ENCODE measurements around the gene FAM222B. TPM values are rescaled to one million over a fixed set of nuclear protein-coding genes. Genes with fewer than 3 reads are reported as not detected.

The FAM222B gene
- polyA plus RNA-seq, 1 donor (not counting 4 experiments of a cell fraction or from before 2014, with no cell fraction given), result 6.5 TPM

DNA sequence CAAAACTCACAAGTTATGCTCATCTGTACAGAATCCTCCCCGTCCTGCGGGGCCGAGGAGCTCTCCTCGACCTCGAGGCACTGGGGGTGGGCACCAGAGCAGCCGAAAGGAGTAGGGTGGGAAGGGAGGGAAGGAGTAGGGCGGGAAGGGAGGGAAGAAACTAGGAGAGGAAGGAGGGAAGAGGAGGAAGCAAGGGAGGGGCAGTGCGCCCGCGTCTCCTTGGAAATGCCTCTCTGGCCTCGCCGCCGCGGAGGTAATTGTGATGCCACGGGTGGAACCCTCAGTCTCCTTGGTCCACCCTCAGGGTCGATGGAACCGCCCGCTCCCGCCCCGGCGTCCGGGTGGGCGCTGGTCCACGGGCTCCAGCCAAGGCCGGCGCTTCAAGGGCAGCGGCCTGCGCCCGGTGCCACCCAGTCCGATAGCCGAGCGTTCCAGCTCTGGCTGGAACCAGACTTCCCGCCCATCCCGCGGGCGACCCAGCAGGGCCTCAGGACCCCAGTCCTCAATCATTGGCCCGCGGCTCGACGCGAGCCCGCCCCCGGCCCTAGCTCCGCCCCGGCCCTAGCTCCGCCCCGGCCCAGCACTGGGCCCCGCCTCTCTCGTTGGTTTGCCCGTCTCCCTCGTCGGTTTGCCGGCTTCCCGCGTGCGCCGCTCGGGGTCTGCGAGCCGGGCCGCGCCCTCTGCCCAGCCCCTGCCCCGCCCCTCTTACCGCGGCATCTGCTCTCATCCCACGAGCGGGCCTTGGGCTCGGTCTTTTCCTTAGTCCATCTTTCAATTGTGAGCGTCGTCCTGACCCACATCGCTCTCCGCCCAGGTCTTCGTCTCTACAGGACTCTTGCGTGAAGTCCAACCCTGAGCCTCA lies 131.5 kb downstream of the FAM222B start:
- peak overlapping the region; percentile 94 for H3K4me2 ChIP-seq (ENCODE audit: control insufficient read depth, extremely low read depth, insufficient read depth, low read depth, low read length)

GRCh38 chr17:28707339-28707720 lies 135.3 kb downstream of the FAM222B start:
- Histone ChIP-seq H3K9ac (ENCODE audit: control insufficient read depth, extremely low read depth, insufficient read depth, low read length) (no peak overlapping the region), H3K4me1 (ENCODE audit: control insufficient read depth, extremely low read depth, insufficient read depth, low read length) (peaks cover 7% of the 10 kb centered on the region), H3K36me3 (ENCODE audit: control insufficient read depth in 2 of 2, extremely low read depth in 1 of 2, insufficient read depth in 2 of 2, low read length in 2 of 2) (peaks cover 3 to 12% of the 10 kb centered on the region in 2 experiments), H3K9me1 (ENCODE audit: control insufficient read depth, extremely low read depth, insufficient read depth, low read length) (no peaks in the 10 kb centered on the region), H2AFZ (ENCODE audit: control insufficient read depth, low read length) (no peak overlapping the region), H3K4me3 (ENCODE audit: control insufficient read depth in 2 of 3, extremely low read depth in 1 of 3, insufficient read depth in 2 of 3, low read depth in 1 of 3, low read length in 3 of 3) (no peak overlapping the region), H3K27ac (ENCODE audit: control insufficient read depth, insufficient read depth, low read length) (no peak overlapping the region), H3K79me2 (ENCODE audit: control insufficient read depth, insufficient read depth, low read length) (no peaks in the 10 kb centered on the region), H3K27me3 (ENCODE audit: control insufficient read depth, extremely low read depth, insufficient read depth, low read length) (no peaks in the 10 kb centered on the region), H3K4me2 (ENCODE audit: control insufficient read depth, extremely low read depth, insufficient read depth, low read depth, low read length) (no peak overlapping the region), H4K20me1 (ENCODE audit: control insufficient read depth, extremely low read depth, insufficient read depth, low read length) (no peaks in the 10 kb centered on the region), H3K9me3 (ENCODE audit: control insufficient read depth, low read depth, low read length) (no peaks in the 10 kb centered on the region)
- no peak for TF ChIP-seq EZH2 (IDR thresholded peaks at IDR 0.05; ENCODE audit: low read length)
- TF ChIP-seq, protein P1, sequence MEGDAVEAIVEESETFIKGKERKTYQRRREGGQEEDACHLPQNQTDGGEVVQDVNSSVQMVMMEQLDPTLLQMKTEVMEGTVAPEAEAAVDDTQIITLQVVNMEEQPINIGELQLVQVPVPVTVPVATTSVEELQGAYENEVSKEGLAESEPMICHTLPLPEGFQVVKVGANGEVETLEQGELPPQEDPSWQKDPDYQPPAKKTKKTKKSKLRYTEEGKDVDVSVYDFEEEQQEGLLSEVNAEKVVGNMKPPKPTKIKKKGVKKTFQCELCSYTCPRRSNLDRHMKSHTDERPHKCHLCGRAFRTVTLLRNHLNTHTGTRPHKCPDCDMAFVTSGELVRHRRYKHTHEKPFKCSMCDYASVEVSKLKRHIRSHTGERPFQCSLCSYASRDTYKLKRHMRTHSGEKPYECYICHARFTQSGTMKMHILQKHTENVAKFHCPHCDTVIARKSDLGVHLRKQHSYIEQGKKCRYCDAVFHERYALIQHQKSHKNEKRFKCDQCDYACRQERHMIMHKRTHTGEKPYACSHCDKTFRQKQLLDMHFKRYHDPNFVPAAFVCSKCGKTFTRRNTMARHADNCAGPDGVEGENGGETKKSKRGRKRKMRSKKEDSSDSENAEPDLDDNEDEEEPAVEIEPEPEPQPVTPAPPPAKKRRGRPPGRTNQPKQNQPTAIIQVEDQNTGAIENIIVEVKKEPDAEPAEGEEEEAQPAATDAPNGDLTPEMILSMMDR (optimal IDR thresholded peaks at IDR 0.05 in 1 of 3, IDR thresholded peaks at IDR 0.05 in 1 of 3, conservative IDR thresholded peaks at IDR 0.05 in 1 of 3; ENCODE audit: extremely low read depth in 1 of 3, insufficient read depth in 2 of 3, low read length in 3 of 3), result no peak
- DNase-seq (ENCODE audit: low read depth, low spot score), result no peak
- dilution Hi-C loops (cut with MboI; ENCODE audit: extremely low pct_ligation_motif_present, low sequenced_read_pairs), result no loop called here
- no peak for FAIRE-seq

More for the DNA sequence above, 131.5 kb downstream of the FAM222B start:
- H3K9me1 ChIP-seq (ENCODE audit: control insufficient read depth, extremely low read depth, insufficient read depth, low read length), result no peaks in the 10 kb centered on the region
- H3K9ac ChIP-seq (ENCODE audit: control insufficient read depth, extremely low read depth, insufficient read depth, low read length), result peak overlapping the region; percentile 76
- FAIRE-seq (no peak), DNase-seq (ENCODE audit: low read depth, low spot score) (no peak)
- dilution Hi-C loops (cut with MboI; ENCODE audit: extremely low pct_ligation_motif_present, low sequenced_read_pairs), result no loop called here
- peaks cover 9% of the 10 kb centered on the region for H3K4me1 ChIP-seq (ENCODE audit: control insufficient read depth, extremely low read depth, insufficient read depth, low read length)
- H3K36me3 ChIP-seq (ENCODE audit: control insufficient read depth in 2 of 2, extremely low read depth in 1 of 2, insufficient read depth in 2 of 2, low read length in 2 of 2), result peaks cover 16 to 32% of the 10 kb centered on the region in 2 experiments
- no peak for TF ChIP-seq EZH2 (IDR thresholded peaks at IDR 0.05; ENCODE audit: low read length)
- TF ChIP-seq, protein P1 (optimal IDR thresholded peaks at IDR 0.05 in 1 of 3, IDR thresholded peaks at IDR 0.05 in 1 of 3, conservative IDR thresholded peaks at IDR 0.05 in 1 of 3; ENCODE audit: extremely low read depth in 1 of 3, insufficient read depth in 2 of 3, low read length in 3 of 3), result no peak
- H3K4me3 ChIP-seq (ENCODE audit: control insufficient read depth in 2 of 3, extremely low read depth in 1 of 3, insufficient read depth in 2 of 3, low read depth in 1 of 3, low read length in 3 of 3), result peak overlapping the region; percentile 50 to 73 (median 67)
- peaks cover 6% of the 10 kb centered on the region for H3K79me2 ChIP-seq (ENCODE audit: control insufficient read depth, insufficient read depth, low read length)
- H3K9me3 ChIP-seq (ENCODE audit: control insufficient read depth, low read depth, low read length), result no peaks in the 10 kb centered on the region
- H3K27ac ChIP-seq (ENCODE audit: control insufficient read depth, insufficient read depth, low read length), result peak overlapping the region; percentile 71
- no peaks in the 10 kb centered on the region for H3K27me3 ChIP-seq (ENCODE audit: control insufficient read depth, extremely low read depth, insufficient read depth, low read length)
- H2AFZ ChIP-seq (ENCODE audit: control insufficient read depth, low read length), result peak overlapping the region; percentile 87
- H4K20me1 ChIP-seq (ENCODE audit: control insufficient read depth, extremely low read depth, insufficient read depth, low read length), result peaks cover 2% of the 10 kb centered on the region
